A673 (cell line): ENCODE data around the gene TP53I13.

ENCODE experiments used
- EZH2 ChIP-seq: fragments of 200-600 bp; sonication (generic); IDR thresholded peaks from 2 replicates; pipeline ENCODE4 v1.6.1; 2017; ENCODE audit warnings: borderline replicate concordance, low read depth, mild to moderate bottlenecking, mixed read lengths, antibody characterized with exemption, low read length; ENCODE audit not compliant: poor library complexity, severe bottlenecking
- TF ChIP-seq, protein P1 (sequence below): fragments of 300-800, 200-600 bp; sonication (generic); conservative IDR thresholded peaks from 2 replicates; pipeline ENCODE4 v1.5.1; 2017; ENCODE audit warnings: low read depth, mild to moderate bottlenecking, antibody characterized with exemption, low read length, moderate library complexity, mixed read lengths

DNA sequence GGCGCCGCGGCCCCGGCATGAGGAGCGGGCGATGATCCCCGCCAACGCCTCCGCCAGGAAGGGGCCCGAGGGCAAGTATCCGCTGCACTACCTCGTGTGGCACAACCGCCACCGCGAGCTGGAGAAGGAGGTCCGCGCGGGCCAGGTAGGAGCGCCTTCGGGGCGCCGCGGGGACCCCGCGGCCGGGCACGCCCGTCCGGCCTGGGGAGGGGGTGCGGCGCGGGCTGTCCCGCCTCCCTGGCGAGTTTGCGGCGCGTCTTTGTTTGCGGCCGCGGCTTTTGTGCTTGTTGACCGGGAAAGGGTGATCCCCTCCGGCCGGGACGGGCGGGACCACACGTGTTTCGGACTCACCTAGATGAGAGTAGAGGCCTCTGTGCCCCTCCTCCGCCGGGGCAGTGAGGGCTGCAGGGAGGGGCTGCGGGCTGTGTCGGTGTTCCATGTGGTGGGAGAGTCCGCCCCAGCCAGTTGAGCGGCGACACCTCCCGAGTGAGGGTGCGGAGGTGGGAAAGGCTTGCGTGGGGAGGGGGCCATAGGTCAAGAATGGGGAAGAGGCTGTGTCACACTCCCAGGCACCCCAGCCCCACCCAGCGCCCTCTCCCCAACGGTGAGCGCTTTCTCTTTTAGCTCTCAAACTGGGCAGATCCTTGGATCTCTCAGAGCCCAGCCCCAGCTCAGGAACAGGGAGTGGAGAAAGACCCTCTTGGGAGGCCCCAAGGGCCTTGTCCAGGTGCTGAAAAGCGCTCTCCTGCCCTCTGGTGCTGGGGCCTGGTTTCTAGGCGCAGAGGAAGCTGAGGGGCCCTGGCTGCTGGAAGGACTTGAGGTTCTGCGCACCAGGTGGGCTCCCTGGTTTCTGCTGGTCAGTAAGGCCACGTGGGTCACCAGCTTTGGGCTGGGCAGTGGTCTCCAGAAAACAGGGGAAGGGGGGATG lies 25.4 kb downstream of the TP53I13 start:
- no peak for TF ChIP-seq EZH2
- TF ChIP-seq, protein P1, sequence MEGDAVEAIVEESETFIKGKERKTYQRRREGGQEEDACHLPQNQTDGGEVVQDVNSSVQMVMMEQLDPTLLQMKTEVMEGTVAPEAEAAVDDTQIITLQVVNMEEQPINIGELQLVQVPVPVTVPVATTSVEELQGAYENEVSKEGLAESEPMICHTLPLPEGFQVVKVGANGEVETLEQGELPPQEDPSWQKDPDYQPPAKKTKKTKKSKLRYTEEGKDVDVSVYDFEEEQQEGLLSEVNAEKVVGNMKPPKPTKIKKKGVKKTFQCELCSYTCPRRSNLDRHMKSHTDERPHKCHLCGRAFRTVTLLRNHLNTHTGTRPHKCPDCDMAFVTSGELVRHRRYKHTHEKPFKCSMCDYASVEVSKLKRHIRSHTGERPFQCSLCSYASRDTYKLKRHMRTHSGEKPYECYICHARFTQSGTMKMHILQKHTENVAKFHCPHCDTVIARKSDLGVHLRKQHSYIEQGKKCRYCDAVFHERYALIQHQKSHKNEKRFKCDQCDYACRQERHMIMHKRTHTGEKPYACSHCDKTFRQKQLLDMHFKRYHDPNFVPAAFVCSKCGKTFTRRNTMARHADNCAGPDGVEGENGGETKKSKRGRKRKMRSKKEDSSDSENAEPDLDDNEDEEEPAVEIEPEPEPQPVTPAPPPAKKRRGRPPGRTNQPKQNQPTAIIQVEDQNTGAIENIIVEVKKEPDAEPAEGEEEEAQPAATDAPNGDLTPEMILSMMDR: peak; percentile 42; the same call in 1 of the 2 replicates
